GM12878 (cell line): ENCODE results near the gene GLTP. TPM values are rescaled to one million over a fixed set of nuclear protein-coding genes. Genes with fewer than 3 reads are reported as not detected.

Experiments used
- ATF7 ChIP-seq: fragments of 450-650 bp; IDR thresholded peaks from 2 replicates; pipeline ENCODE4 v1.6.1; 2016; ENCODE audit warnings: low read depth, mild to moderate bottlenecking
- BHLHE40 ChIP-seq, 2 experiments: fragments of 450-650 bp in 1 of 2; IDR thresholded peaks; 2 replicates each; pipeline ENCODE4 v1.6.1; 2011 to 2017; ENCODE audit warnings: low read depth in 2 of 2, borderline replicate concordance in 1 of 2, improper control_type of control experiment in 1 of 2, low read length in 1 of 2, mild to moderate bottlenecking in 1 of 2
- CBX5 ChIP-seq: sonication (generic); IDR thresholded peaks from 2 replicates; pipeline ENCODE4 v1.6.1; 2016; ENCODE audit warnings: low read depth, moderate library complexity, mild to moderate bottlenecking, inconsistent platforms
- CEBPB ChIP-seq, 2 experiments: fragments of 150-350 bp in 1 of 2; IDR thresholded peaks; 2 replicates each; pipeline ENCODE4 v1.6.1; 2012 to 2014; ENCODE audit warnings: low read depth in 2 of 2, low read length in 2 of 2, borderline replicate concordance in 1 of 2, inconsistent platforms in 1 of 2
- CHD2 ChIP-seq: IDR thresholded peaks from 2 replicates; pipeline ENCODE4 v1.6.1; 2011; ENCODE audit warnings: low read depth, low read length, improper control_type of control experiment, borderline replicate concordance
- CREB1 ChIP-seq: IDR thresholded peaks from 2 replicates; pipeline ENCODE4 v1.6.1; 2012; ENCODE audit warnings: low read depth, mild to moderate bottlenecking, inconsistent platforms
- DPF2 ChIP-seq: fragments of 450-650 bp; IDR thresholded peaks from 2 replicates; pipeline ENCODE4 v1.6.1; 2017; ENCODE audit warnings: mild to moderate bottlenecking
- MEF2B ChIP-seq: fragments of 450-650 bp; IDR thresholded peaks from 2 replicates; pipeline ENCODE4 v1.6.1; 2018; ENCODE audit warnings: mild to moderate bottlenecking, moderate library complexity; ENCODE audit not compliant: partially characterized antibody, poor library complexity, severe bottlenecking
- NR2C2 ChIP-seq: IDR thresholded peaks from 2 replicates; pipeline ENCODE4 v1.6.1; 2011; ENCODE audit warnings: borderline replicate concordance, low read depth; ENCODE audit not compliant: control insufficient read depth, insufficient read length
- RFX5 ChIP-seq: IDR thresholded peaks from 2 replicates; pipeline ENCODE4 v1.6.1; 2011; ENCODE audit warnings: low read depth, low read length, improper control_type of control experiment
- RUNX3 ChIP-seq: IDR thresholded peaks from 2 replicates; pipeline ENCODE4 v1.6.1; 2012; ENCODE audit warnings: low read length, inconsistent platforms
- SIN3A ChIP-seq: IDR thresholded peaks from 2 replicates; pipeline ENCODE4 v1.6.1; 2012; ENCODE audit warnings: low read depth, low read length, improper control_type of control experiment
- SMC3 ChIP-seq: IDR thresholded peaks from 2 replicates; pipeline ENCODE4 v1.6.1; 2011; ENCODE audit warnings: low read length, improper control_type of control experiment, borderline replicate concordance
- STAT1 ChIP-seq: fragments of 450-650 bp; conservative IDR thresholded peaks from 2 replicates; pipeline ENCODE4 v1.6.1; 2014; ENCODE audit warnings: antibody characterized with exemption, mild to moderate bottlenecking
- TAF1 ChIP-seq: IDR thresholded peaks from 2 replicates; pipeline ENCODE4 v1.6.1; 2011; ENCODE audit warnings: mild to moderate bottlenecking, low read depth, low read length, borderline replicate concordance
- TARDBP ChIP-seq: IDR thresholded peaks from 2 replicates; pipeline ENCODE4 v1.6.1; 2016; ENCODE audit warnings: borderline replicate concordance
- ZBED1 ChIP-seq: IDR thresholded peaks from 2 replicates; pipeline ENCODE4 v1.6.1; 2016; ENCODE audit warnings: borderline replicate concordance
- ZNF217 ChIP-seq: fragments of 450-650 bp; IDR thresholded peaks from 2 replicates; pipeline ENCODE4 v1.6.1; 2017; ENCODE audit warnings: antibody characterized with exemption, mild to moderate bottlenecking
- polyA plus RNA-seq, 11 experiments: library from polyadenylated mRNA; depleted of rRNA in 4 of 11; unstranded in 6 of 11; stranded (reverse) in 5 of 11; fragments of >200 nt; fragmentation: Nextera tagmentation in 4 of 11; fragmentation: Illumina TruSeq in 1 of 11; extraction: Ambion mirVana in 4 of 11; extraction: Trizol in 1 of 11; gene quantifications; 1 replicate in 1 of 11; 2 replicates in 10 of 11; pipeline versions ENCODE4 v1.2.1 to v1.2.3, GENCODE V29; 2011 to 2016; ENCODE audit warnings: inconsistent platforms in 2 of 11, missing spikeins in 2 of 11, low read depth in 1 of 11
- total RNA-seq, 4 experiments: library from RNA; depleted of rRNA in 3 of 4; stranded (reverse); fragments of >200 nt in 3 of 4; fragmentation: Illumina TruSeq in 1 of 4; extraction: Trizol in 1 of 4; gene quantifications; 2 replicates each; pipeline versions ENCODE4 v1.2.1 to v1.2.3, GENCODE V29; 2013 to 2021
- TF ChIP-seq, protein P1 (sequence below): fragments of 450-650 bp; IDR thresholded peaks from 2 replicates; pipeline ENCODE4 v1.6.1; 2017; ENCODE audit warnings: mild to moderate bottlenecking, low read depth, inconsistent platforms; ENCODE audit not compliant: poor library complexity, severe bottlenecking
- TF ChIP-seq, protein P2 (sequence below): fragments of 450-650 bp; IDR thresholded peaks from 2 replicates; pipeline ENCODE4 v1.6.1; 2018; ENCODE audit warnings: borderline replicate concordance, mild to moderate bottlenecking; ENCODE audit not compliant: partially characterized antibody
- TF ChIP-seq, protein P3 (sequence below): fragments of 450-650 bp; formaldehyde crosslinking; IDR thresholded peaks from 2 replicates; pipeline ENCODE4 v1.4.0; 2020; ENCODE audit warnings: mild to moderate bottlenecking, moderate library complexity
- TF ChIP-seq, protein P4 (sequence below): fragments of 450-650 bp; IDR thresholded peaks from 2 replicates; pipeline ENCODE4 v1.6.1; 2017; ENCODE audit warnings: low read depth, mild to moderate bottlenecking, moderate library complexity

GLTP gene
- total and polyA plus RNA-seq, 10 of the 15 experiments (the other 5 are each of a cell fraction or from before 2014, with no cell fraction given), result 16.8 to 44.0 (median 25.3) TPM

DNA sequence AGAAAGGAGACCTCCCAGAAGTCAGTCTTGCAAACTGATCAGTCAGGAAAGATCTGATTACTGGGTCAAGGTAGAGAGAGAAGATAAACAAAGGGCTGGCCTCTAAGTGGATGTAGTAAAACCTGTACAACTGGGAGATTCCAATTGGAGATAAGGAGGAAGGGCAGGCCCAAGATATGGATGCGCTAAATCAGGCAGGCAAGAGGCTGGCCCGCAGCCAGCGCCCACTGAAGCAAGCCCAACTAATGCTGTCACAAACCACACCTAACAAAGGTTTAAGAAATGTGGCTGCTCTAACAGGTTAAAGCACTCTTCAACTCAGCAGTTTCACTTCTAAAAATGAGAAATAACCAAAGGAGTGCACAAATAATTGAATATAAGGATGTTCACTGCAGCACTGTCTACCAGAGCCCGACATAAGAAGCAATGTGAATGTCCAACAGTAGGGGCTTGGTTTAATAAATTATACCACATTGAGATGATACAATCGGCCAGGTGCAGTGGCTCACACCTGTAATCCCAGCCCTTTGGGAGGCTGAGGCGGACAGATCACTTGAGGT lies 4.7 kb downstream of the GLTP start (continued):
- TF ChIP-seq MEF2B (peak; percentile 33), TARDBP (no peak), ATF7 (peak; percentile 78), STAT1 (no peak), SIN3A (no peak), BHLHE40 (IDR thresholded peaks at IDR 0.05; ENCODE audit: borderline replicate concordance in 1 of 2, low read depth in 2 of 2, low read length in 1 of 2) (no peak; a peak in 1 of 4 replicates), CHD2 (no peak), CREB1 (no peak), CEBPB (IDR thresholded peaks at IDR 0.05; ENCODE audit: borderline replicate concordance in 1 of 2, low read depth in 2 of 2, low read length in 2 of 2) (no peak), DPF2 (peak; percentile 56), SMC3 (no peak), NR2C2 (no peak), RFX5 (no peak), ZBED1 (no peak), CBX5 (no peak), TAF1 (no peak), ZNF217 (no peak), RUNX3 (peak; percentile 89)
- TF ChIP-seq, protein P1, sequence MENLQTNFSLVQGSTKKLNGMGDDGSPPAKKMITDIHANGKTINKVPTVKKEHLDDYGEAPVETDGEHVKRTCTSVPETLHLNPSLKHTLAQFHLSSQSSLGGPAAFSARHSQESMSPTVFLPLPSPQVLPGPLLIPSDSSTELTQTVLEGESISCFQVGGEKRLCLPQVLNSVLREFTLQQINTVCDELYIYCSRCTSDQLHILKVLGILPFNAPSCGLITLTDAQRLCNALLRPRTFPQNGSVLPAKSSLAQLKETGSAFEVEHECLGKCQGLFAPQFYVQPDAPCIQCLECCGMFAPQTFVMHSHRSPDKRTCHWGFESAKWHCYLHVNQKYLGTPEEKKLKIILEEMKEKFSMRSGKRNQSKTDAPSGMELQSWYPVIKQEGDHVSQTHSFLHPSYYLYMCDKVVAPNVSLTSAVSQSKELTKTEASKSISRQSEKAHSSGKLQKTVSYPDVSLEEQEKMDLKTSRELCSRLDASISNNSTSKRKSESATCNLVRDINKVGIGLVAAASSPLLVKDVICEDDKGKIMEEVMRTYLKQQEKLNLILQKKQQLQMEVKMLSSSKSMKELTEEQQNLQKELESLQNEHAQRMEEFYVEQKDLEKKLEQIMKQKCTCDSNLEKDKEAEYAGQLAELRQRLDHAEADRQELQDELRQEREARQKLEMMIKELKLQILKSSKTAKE, result peak; percentile 50
- TF ChIP-seq, protein P2, sequence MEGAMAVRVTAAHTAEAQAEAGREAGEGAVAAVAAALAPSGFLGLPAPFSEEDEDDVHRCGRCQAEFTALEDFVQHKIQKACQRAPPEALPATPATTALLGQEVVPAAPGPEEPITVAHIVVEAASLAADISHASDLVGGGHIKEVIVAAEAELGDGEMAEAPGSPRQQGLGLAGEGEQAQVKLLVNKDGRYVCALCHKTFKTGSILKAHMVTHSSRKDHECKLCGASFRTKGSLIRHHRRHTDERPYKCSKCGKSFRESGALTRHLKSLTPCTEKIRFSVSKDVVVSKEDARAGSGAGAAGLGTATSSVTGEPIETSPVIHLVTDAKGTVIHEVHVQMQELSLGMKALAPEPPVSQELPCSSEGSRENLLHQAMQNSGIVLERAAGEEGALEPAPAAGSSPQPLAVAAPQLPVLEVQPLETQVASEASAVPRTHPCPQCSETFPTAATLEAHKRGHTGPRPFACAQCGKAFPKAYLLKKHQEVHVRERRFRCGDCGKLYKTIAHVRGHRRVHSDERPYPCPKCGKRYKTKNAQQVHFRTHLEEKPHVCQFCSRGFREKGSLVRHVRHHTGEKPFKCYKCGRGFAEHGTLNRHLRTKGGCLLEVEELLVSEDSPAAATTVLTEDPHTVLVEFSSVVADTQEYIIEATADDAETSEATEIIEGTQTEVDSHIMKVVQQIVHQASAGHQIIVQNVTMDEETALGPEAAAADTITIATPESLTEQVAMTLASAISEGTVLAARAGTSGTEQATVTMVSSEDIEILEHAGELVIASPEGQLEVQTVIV, result no peak
- TF ChIP-seq, protein P3, sequence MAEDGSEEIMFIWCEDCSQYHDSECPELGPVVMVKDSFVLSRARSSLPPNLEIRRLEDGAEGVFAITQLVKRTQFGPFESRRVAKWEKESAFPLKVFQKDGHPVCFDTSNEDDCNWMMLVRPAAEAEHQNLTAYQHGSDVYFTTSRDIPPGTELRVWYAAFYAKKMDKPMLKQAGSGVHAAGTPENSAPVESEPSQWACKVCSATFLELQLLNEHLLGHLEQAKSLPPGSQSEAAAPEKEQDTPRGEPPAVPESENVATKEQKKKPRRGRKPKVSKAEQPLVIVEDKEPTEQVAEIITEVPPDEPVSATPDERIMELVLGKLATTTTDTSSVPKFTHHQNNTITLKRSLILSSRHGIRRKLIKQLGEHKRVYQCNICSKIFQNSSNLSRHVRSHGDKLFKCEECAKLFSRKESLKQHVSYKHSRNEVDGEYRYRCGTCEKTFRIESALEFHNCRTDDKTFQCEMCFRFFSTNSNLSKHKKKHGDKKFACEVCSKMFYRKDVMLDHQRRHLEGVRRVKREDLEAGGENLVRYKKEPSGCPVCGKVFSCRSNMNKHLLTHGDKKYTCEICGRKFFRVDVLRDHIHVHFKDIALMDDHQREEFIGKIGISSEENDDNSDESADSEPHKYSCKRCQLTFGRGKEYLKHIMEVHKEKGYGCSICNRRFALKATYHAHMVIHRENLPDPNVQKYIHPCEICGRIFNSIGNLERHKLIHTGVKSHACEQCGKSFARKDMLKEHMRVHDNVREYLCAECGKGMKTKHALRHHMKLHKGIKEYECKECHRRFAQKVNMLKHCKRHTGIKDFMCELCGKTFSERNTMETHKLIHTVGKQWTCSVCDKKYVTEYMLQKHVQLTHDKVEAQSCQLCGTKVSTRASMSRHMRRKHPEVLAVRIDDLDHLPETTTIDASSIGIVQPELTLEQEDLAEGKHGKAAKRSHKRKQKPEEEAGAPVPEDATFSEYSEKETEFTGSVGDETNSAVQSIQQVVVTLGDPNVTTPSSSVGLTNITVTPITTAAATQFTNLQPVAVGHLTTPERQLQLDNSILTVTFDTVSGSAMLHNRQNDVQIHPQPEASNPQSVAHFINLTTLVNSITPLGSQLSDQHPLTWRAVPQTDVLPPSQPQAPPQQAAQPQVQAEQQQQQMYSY (CRISPR knock-in tag), result no peak
- TF ChIP-seq, protein P4, sequence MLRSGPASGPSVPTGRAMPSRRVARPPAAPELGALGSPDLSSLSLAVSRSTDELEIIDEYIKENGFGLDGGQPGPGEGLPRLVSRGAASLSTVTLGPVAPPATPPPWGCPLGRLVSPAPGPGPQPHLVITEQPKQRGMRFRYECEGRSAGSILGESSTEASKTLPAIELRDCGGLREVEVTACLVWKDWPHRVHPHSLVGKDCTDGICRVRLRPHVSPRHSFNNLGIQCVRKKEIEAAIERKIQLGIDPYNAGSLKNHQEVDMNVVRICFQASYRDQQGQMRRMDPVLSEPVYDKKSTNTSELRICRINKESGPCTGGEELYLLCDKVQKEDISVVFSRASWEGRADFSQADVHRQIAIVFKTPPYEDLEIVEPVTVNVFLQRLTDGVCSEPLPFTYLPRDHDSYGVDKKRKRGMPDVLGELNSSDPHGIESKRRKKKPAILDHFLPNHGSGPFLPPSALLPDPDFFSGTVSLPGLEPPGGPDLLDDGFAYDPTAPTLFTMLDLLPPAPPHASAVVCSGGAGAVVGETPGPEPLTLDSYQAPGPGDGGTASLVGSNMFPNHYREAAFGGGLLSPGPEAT, result peak; percentile 50; the same call in 1 of the 2 replicates
